ENCODE results near the gene IL22.

Gene IL22

GRCh38 chr12:68264158-68264855 lies 10.9 kb upstream of the IL22 start:
- in situ Hi-C loops (cut with MboI; ENCODE audit: low sequenced_read_pairs), result no loop called here

- in situ Hi-C loops (cut with MboI; ENCODE audit: low sequenced_read_pairs), result no loop called here
Observed at GRCh38 chr12:68263366-68263765, 10.0 kb upstream of the IL22 start.

GRCh38 chr12:68261896-68262295 lies 8.5 kb upstream of the IL22 start:
- in situ Hi-C loops (cut with MboI; ENCODE audit: low sequenced_read_pairs), result no loop called here

GRCh38 chr12:68260153-68260552 lies 6.7 kb upstream of the IL22 start:
- in situ Hi-C loops (cut with MboI; ENCODE audit: low sequenced_read_pairs), result no loop called here

GRCh38 chr12:68259318-68259940 lies 6.0 kb upstream of the IL22 start:
- in situ Hi-C loops (cut with MboI; ENCODE audit: low sequenced_read_pairs), result no loop called here

GRCh38 chr12:68252077-68252476 lies 1.3 kb downstream of the IL22 start:
- in situ Hi-C loops (cut with MboI; ENCODE audit: low sequenced_read_pairs), result no loop called here

- in situ Hi-C loops (cut with MboI; ENCODE audit: low sequenced_read_pairs), result no loop called here
Observed at GRCh38 chr12:68250454-68250853, 3.0 kb downstream of the IL22 start.

- in situ Hi-C loops (cut with MboI; ENCODE audit: low sequenced_read_pairs), result no loop called here
Observed at GRCh38 chr12:68247785-68248184, 5.6 kb downstream of the IL22 start.

- in situ Hi-C loops (cut with MboI; ENCODE audit: low sequenced_read_pairs), result no loop called here
Observed at GRCh38 chr12:68246350-68246749, 7.1 kb downstream of the IL22 start.

- in situ Hi-C loops (cut with MboI; ENCODE audit: low sequenced_read_pairs), result no loop called here
Observed at GRCh38 chr12:68245180-68246021, 8.0 kb downstream of the IL22 start.

GRCh38 chr12:68242777-68243176 lies 10.6 kb downstream of the IL22 start:
- in situ Hi-C loops (cut with MboI; ENCODE audit: low sequenced_read_pairs), result no loop called here

- in situ Hi-C loops (cut with MboI; ENCODE audit: low sequenced_read_pairs), result no loop called here
Observed at GRCh38 chr12:68240975-68241374, 12.4 kb downstream of the IL22 start.

GRCh38 chr12:68240079-68240478 lies 13.3 kb downstream of the IL22 start:
- in situ Hi-C loops (cut with MboI; ENCODE audit: low sequenced_read_pairs), result no loop called here

- in situ Hi-C loops (cut with MboI; ENCODE audit: low sequenced_read_pairs), result no loop called here
Observed at GRCh38 chr12:68239309-68239982, 14.0 kb downstream of the IL22 start.

- in situ Hi-C loops (cut with MboI; ENCODE audit: low sequenced_read_pairs), result no loop called here
Observed at GRCh38 chr12:68237619-68238018, 15.8 kb downstream of the IL22 start.

GRCh38 chr12:68237078-68237477 lies 16.3 kb downstream of the IL22 start:
- in situ Hi-C loops (cut with MboI; ENCODE audit: low sequenced_read_pairs), result no loop called here

GRCh38 chr12:68236421-68237059 lies 16.9 kb downstream of the IL22 start:
- in situ Hi-C loops (cut with MboI; ENCODE audit: low sequenced_read_pairs), result no loop called here

- in situ Hi-C loops (cut with MboI; ENCODE audit: low sequenced_read_pairs), result no loop called here
Observed at GRCh38 chr12:68235576-68235975, 17.8 kb downstream of the IL22 start.

- in situ Hi-C loops (cut with MboI; ENCODE audit: low sequenced_read_pairs), result no loop called here
Observed at GRCh38 chr12:68234140-68234539, 19.3 kb downstream of the IL22 start.

- in situ Hi-C loops (cut with MboI; ENCODE audit: low sequenced_read_pairs), result no loop called here
Observed at GRCh38 chr12:68233498-68233897, 19.9 kb downstream of the IL22 start.

- in situ Hi-C loops (cut with MboI; ENCODE audit: low sequenced_read_pairs), result no loop called here
Observed at GRCh38 chr12:68231691-68232090, 21.7 kb downstream of the IL22 start.
